Stimulated activated CD4-positive, alpha-beta T cell treated with anti-CD3 and anti-CD28 coated beads, Interleukin-4, amount 100 ng/mL, for 48 hours (primary cell): Measurements from ENCODE around the gene PTK6.
"Not testable (repeated sequence)": the region's sequence is repeated elsewhere in the genome, so short reads cannot be mapped to it uniquely, and the experiment has no call there.

Experiments used
- DNase-seq, 2 donors: peaks; one replicate each; pipeline ENCODE4 v3.0.0-alpha.2; 2020; ENCODE audit warnings: low read depth in 2 of 2

Gene PTK6

DNA sequence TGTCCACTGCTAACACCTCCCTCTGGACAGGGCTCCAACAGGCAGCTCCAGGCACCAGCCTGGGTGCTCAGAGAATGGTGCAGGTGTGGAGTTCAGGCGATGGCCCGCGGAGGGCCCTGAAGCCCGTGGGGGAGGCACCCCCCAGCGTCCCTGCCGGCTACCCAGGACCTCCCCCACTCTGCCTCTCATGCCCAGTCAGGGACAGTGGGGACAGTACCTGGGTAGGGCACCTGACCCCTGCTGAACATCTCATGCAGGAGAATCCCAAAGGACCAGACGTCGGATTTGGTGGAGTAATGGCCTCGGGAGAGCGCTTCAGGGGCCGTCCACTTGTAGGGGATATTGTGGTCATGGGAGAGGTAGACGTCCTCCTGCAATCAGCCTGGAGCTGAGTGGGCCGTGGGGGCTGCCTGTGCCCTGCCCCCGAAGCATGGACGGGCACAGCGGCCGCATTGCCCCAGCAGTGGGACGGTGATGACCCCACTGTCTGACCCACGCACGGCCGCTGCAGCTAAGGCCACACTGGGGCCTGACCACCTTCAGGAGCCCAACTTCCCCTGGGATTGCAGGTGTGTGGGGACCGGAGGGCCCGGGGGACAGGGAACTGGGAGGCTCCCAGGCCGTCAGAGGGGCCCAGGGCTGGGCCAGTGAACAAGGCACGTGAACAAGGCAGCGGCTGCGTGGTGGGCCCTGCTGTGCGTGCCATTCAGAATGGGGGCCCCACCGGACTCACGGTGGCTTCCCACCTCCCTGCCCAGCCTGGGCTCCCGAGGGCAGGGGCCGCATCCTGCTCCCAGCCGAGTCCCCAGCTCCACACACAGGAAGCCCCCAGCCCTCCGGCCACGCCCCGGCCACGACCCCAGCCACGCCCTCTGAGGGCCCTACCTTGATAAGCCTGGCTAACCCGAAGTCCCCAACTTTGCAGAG lies 7.1 kb downstream of the PTK6 start:
- no peak for DNase-seq

DNA sequence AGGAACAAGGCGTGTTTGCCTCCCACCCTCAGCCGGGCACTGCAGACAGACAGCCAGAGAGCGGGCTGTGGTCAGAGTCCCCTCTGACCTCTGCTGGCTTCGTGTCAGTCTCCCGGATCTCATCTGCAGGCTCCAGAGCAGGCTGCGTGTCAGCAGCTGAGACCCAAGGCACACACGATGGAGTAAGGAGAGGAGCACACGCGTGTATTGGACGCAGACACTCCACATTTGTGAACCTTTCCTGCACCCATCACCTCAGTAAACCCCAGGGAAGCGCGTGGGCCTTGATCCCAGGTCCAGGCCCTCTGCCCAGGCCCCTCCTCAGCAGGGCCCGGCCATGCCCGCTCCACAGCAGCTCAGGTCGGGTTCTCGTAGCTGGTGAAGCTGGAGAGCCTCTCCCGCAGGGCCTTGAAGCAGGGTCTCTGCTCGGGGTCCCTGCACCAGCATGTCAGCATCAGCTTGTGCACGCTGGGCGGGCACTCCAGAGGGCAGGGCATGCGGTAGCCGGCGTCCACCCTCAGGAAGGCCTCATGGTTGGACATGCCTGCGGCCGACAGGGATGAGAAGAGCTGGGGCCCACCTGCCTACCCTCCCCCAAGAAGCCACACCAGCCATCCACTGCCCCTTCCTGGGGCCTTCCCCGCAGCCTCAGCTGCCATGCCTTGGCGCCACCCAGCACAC lies 7.9 kb downstream of the PTK6 start:
- DNase-seq, result no peak

DNA sequence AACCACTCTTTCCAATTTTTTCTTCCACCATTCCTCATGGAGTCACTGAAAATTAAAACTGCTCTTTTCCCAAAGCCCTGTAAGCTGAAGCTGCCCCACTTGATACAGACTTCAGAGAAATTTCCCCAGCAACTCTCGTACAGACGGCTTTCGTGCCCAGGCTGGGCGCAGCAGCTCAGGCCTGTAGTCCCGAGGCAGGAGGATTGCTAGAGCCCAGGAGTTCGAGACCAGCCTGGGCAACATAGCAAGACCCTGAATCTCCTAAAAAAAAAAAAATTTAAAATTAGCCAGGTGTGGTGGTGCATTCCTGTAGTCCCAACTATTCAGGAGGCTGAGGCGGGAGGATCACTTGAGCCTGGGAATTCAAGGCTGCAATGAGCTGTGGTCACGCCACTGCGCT lies 10.0 kb downstream of the PTK6 start:
- no peak for DNase-seq

DNA sequence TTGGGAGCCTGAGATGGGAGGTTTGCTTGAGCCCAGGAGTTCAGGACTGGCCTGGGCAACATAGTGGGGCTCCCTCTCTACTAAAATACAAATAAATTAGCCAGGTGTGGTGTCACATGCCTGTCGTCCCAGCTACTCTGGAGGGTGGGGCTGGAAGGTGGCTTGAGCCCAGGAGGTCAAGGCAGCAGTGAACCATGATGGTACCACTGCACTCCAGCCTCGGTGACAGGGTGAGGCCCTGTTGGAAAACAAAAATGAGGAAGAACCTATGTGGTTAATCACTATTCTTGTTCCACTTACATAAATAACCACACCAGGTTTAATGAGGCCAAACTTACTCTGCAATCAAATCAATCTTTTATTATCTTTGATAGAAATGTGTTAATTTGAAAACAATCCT lies 11.2 kb downstream of the PTK6 start:
- DNase-seq, result no peak

DNA sequence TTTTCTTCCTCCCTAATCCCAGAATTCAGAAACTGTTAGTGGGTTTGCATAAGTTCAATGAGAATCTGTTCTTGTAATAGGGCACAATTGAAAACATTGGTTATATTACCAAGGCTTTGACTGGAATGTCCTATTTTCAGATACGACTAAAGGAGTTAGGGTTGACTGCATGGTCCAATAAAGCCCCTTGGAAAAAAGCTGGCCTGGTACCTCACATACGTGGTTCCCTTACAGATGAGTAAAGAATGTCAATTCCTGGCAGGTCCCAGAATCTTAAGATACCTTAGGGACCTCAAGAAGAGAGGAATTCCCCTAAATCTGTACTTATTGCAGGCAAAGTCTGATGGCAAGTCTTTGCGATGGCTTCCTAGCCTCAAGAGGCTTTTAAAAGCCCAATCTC lies 12.0 kb downstream of the PTK6 start:
- no peak for DNase-seq

DNA sequence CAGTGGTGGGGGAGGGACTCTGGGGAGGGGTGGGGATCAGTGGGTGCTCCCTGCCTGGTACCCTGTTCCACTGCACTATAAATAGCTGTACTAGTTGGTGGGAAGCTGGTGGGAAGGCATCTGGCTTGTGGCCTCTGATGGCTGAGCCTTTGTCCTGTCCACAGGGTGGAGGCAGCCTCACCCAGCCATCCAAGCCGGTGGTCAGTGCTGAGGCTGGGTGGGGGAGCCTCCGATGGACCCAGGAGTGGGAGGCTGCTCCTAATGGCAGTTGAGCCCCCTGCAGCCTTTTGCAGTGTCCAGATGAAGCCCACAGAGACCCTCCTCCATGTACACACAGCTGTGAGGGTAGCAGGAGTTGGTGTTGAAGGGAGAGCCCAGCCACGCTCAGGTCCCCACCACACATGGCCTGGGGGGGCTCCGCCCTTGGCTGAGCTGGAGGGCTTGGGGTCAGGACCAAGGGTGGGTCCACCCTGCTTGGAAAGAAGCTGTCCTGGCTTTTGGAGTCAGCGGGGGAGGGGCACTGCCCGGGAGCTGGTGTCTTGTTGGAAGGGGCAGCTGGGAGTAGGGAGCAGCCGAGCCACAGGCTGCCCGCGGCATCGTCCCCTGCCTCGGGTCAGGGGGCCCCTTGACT lies 14.1 kb downstream of the PTK6 start:
- DNase-seq, result no peak

DNA sequence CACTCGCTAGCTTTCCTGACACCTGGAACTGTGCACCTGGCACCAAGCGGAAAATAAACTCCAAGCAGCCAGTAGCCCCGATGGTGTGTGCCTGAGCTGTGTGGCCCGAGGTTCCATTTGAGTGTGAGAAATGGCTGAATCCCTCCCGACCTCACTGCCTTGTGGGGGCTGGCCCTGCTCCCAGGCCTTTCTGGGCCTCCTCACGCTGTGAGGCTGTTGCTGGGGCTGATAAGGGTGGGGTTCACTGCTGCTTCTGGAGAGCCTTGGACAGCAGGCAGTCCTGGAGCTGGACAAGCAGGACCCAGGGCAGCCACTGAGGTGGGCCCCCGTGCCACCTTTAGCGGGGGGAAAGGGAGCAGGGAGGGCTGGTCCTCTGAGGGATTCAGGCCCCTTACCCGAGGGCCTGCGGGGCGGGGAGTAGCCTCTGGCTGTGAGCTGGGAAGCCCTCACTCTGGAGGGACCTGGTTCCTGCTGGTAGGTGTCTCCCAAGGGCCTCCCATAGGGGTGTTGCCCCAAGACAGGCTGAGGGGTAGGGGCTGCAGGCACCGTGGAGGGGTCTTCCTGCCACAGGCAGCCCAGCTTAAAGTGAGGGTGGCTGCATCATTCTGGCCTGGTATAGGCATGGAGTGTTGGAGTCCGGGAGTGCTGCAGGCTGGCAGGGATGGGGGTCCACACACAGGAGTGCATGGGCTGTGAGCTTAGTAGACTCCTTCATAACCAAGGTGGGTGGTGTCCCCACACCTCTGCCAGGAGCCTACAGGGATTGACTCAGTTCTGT lies 14.9 kb downstream of the PTK6 start:
- no peak for DNase-seq

DNA sequence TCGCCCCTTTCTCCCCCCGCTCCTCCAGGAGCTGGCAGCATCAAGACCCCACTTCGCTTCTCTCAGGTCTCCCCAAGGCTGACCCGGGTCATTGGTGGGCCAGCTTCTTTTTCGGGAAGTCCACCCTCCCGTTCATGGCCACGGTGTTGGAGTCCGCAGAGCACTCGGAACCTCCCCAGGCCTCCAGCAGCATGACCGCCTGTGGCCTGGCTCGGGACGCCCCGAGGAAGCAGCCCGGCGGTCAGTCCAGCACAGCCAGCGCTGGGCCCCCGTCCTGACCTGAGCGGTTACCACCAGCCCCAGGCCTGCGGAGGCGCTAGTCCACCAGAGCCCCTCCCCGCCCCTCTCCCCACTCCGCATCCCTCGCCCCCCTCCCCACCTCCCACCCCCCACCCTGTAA lies 15.6 kb downstream of the PTK6 start:
- DNase-seq, result no peak

DNA sequence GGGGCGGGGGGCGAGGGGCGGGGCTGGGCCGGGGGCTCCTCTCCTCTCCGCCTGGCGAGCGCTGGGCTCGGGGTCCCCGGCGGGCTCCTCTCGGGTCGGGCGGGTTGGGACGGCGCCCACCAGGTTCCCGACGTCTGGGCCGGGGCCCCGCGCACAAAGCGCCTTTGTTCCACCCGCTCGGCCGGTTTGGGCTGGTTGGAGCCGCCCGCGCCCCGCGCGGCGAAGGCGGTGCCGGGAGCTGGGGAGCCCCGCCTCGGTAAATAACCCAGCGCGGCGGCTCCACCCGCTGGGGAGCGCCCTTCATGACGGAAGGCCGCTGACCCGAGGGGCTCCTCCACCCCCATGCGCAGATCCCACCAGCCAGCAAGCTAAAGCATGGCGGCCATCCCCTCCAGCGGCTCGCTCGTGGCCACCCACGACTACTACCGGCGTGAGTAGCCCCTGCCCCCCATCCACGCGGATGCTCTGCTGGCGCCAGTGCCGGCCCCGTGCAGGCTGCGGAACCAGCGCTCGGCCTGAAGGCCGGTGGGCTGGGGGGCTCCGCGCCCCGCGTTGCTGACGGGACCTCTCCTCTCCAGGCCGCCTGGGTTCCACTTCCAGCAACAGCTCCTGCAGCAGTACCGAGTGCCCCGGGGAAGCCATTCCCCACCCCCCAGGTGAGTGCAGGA lies 16.1 kb downstream of the PTK6 start:
- peak; percentile 58 to 60 for DNase-seq

DNA sequence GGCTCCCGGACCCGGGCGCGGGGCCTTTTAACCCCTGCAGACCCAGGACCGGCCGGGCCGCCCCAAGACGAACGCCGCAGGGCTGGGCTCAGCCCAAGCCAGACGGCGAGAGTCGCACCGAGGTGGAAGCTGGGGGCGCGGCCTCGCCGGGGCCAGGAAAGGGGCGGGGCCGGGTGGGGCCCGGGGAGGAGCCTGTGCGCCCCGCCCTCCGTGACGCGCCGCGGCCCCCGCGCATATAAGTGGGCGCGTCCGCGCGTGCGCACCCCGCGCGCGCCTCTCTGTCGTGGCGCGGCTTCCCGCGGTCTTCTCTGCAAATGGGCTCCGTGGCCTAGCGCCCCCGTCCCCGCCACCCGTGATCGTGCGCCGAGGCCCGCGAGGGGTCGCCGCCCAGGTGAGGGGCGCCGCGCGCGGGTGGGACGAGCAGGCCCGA lies 16.7 kb downstream of the PTK6 start, which contains the start of gene PPDPF:
Gene PPDPF, plus strand, starts transcription at position 262 of the 430 bp plus-strand sequence. CDS start 544 bp downstream, outside the sequence.
- peak; percentile 74 to 75 for DNase-seq

DNA sequence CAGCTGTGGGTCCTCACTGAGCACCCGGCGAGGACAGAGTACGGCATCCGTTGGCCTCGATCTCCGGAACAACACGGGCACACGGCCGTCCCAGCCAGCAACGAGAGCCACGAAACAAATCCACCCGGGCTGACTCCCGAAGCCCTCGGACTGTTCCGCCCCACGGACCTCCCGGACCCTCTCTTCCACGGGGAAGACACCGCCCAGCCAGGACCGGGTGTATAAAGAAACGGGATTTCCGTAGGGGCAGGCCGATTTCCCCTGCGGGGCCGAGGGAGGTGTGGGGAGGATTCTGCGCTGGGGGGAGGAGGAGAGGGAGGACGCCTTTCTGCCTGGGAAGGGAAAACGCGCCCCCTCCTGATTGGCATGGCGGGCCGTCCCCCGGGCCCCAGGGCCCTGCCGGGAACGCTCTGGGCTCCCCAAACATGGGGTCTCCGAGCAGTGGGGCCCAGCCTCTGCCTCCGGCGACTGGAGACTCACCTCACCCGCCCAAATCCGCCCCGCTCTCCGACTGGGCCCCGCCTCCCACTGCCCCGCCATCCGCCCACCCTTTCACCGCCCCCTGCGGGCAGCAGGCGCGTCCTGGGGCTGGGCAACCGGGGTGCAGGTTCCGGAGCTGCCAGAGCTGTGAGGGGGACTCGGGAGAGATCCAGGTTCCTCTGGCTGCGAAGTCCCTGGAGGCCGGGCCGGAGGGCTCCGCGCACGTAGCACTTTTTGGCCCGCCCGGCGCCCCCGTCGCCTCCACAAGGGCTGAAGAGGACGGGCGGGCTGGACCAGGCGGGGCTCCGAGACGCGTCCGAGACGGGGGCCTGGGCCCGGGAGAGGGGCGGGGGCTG lies 17.3 kb downstream of the PTK6 start:
- peak; percentile 37 to 42 for DNase-seq

DNA sequence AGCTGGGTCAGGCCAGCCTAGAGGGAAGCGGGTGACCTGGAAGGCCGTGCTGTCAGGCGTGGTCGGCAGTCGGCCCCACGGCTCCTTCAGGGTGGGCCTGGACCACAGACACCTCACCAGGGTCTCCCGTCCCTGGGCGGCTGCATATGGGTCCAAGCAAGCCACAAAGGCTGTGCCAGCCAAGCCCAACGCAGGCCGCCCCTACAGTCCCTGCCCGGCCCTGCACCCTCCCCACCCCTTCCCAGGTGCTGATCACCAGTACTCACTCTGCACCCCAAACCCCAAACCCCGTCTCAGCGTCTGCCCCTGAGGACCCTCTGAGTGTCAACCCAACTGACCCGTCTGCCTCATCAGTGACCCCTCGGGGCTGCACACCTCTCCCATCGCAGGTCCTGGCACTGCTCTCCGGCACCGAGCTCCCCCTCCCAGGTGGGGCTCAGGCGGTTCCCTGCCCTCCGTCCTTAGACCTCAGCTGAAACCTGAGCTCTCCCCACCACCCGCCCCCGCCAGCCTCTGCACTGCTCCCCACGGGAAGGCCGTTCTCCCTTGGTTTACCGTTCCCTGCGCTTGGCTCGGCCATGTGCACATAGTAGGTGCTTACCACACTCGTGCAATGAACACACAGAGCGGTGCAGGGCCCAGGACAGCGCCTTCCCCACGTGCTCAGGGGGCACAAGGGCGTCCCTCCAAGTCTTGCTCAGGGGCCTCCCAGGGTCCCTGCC lies 18.1 kb downstream of the PTK6 start:
- no peak for DNase-seq

DNA sequence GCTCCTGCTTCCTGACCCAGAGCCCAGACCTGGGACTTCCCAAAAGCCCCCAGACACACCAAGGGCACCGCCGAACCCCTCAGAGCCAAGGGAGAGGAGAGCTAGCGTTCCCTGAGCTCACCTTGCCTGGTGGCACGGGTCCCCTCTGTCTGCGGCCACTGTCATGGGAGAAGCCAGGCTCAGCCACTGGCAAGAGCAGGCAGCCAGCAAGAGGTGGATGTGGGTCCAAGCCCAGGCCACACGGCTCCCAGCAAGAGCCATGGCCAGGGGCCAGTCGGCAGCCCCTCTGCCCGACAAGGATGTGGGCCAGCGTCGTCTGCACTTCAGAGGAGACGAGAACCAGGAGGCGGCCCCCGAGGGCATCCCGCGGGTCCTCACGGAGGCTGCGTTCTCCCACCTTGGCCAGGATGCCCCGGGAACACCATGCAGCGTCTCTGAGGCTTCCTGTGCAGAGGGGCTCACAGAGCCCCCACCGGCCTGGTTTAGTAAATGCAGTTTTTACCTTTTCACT lies 18.8 kb downstream of the PTK6 start:
- DNase-seq, result no peak

DNA sequence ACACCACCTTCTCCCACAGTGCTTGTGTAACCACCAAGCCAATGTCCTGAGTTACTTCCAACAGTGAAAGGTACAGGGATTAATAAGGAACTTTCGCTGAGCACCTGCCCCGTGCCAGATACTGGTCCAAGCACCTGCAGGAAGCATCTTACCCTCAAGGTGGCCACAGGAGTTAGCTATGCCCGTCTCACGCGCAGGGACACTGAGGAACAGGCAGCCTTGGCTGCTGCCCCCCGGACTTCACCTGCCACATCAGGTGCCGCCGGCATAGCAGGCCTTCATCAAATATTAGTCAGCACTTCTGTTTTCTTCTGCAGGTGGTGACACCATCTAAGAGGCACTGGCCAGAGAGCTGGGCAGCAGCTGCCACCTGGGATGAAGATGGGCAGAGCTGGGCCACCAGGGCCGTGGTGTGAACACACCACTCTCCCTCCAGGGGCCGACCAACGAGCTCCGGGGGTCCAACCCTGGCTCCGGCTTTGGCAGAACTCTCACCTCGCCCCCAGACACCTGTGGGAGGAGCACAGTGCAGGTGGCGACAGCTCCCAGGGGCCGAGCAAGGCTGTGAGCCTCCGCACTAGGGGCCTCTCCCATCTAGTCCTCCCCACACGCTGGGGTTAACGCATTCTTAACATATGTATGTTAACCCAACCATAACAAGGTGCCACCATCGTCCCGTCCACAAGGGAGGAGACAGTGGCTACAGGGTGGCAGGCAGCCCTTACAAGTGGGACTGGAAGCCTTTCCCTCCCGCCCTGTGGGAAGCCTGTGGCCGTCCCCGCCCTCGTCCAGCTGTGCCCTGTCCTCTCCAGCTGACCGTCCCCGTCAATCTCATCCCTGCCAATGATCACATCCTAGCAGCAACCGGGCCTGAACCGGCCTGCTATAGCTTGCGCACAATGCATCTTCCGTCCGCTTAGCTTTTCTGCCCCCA lies 19.5 kb downstream of the PTK6 start:
- no peak for DNase-seq

DNA sequence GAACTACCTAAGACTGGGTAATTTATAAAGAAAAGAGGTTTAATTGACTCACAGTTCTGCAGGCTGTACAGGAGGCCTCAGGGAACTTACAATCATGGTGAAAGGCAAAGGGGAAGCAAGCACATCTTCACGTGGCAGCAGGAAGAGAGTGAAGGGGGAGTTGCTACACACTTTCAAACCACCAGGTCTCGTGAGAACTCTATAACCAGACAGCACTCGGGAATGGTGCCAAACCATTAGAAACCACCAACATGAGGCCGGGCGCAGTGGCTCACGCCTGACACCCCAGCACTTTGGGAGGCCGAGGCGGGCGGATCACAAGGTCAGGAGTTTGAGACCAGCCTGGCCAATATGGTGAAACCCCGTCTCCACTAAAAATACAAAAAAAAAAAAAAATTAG lies 22.7 kb downstream of the PTK6 start:
- DNase-seq, result not testable (repeated sequence)

DNA sequence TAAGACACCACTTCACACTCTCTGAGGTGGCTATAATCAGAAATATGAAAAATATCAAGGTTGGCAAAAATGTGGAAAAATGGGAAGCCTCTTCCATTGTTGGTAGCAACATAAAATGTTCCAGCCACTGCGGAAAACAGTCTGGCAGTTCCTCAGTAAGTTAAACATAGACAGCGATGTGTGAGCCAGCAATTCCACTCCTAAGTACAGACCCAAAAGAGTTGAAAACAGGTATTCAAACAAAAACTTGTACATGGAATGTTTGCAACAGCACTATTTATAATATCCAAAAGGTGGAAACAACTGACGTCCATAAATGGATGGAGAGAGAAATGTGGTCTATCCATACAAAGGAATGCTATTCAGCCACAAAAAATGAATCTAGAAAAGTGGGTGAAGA lies 24.0 kb downstream of the PTK6 start:
- no peak for DNase-seq

DNA sequence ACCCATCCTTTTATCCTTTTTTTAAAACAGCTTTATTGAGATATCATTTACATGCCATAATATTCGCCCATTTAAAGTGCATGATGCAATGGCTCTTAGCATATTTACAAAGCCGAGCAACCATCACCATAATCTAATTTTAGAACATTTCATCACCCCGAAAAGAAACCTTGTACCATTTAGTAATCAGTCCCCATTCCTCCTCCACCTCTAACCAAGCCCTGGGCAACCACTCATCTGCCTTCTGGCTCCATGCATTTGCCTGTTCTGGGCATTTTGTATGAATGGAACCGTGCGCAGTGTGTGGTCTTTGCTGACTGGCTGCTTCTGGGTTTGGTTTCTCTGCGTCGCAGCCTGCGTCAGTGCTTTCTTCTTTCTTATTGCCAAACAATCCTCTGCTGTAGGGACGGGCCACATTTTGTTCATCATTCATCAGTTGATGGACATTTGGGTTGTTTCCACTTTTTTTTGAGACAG lies 28.1 kb downstream of the PTK6 start:
- no peak for DNase-seq
